Left colon (tissue), 2 donors: ENCODE results near the gene ITGAE. TPM values are rescaled to one million over a fixed set of nuclear protein-coding genes. Genes with fewer than 3 reads are reported as not detected.

Source experiments
- ATAC-seq: fragments of 200-7000 bp; cut with Tn5 transposase; one replicate; pipeline ENCODE4 v1.9.1; 2020; ENCODE audit warnings: mild to moderate bottlenecking, moderate library complexity
- DNase-seq, 2 donors: peaks; one replicate each; pipeline ENCODE4 v3.0.0-alpha.2; 2020
- intact Hi-C, 2 donors: fragments of 100-400 bp; cut with DNase I in 1 of 2; cut with micrococcal nuclease in 1 of 2; formaldehyde crosslinking; loops; one replicate each; pipeline versions ENCODE4 v1.11.2 to v1.14.0; 2022; cut with DNase I, micrococcal nuclease
- total RNA-seq, 2 donors: library from RNA; stranded (reverse); fragmentation: NEBNext Ultra II Directional; extraction: Animal tissue kit (Norgen Biotek cat#: 25700); gene quantifications; one replicate each; pipeline ENCODE4 v1.2.1, GENCODE V29; 2021
- donor health status: DM: no; HTN: no; CAD: no.
- donor health status: DM: yes; HTN: yes; CAD: no.

ITGAE gene
- total RNA-seq, 2 donors from 2014 or later, result 15.6 to 16.2 TPM

- ATAC-seq (peak; percentile 54), DNase-seq (peak in 1 of 2 donors; percentile 70)
- intact Hi-C loops, result no loop called here
Measured at GRCh38 chr17:3827124-3827773, 26.3 kb upstream of the ITGAE start.

- intact Hi-C loops, result no loop called here
- DNase-seq, result no peak
- ATAC-seq, result no peak
Measured at GRCh38 chr17:3826191-3826590, 25.2 kb upstream of the ITGAE start.

- no peak for ATAC-seq
Measured at GRCh38 chr17:3821101-3821500, 20.1 kb upstream of the ITGAE start.

GRCh38 chr17:3818786-3819185 lies 17.8 kb upstream of the ITGAE start:
- DNase-seq, result no peak
- intact Hi-C loops, result no loop called here
- no peak for ATAC-seq

More at GRCh38 chr17:3821101-3821500, 20.1 kb upstream of the ITGAE start:
- intact Hi-C loops, result no loop called here
- no peak for DNase-seq

- intact Hi-C loops, result no loop called here
- DNase-seq, result no peak
- no peak for ATAC-seq
Measured at GRCh38 chr17:3817851-3818605, 17.0 kb upstream of the ITGAE start.

DNA sequence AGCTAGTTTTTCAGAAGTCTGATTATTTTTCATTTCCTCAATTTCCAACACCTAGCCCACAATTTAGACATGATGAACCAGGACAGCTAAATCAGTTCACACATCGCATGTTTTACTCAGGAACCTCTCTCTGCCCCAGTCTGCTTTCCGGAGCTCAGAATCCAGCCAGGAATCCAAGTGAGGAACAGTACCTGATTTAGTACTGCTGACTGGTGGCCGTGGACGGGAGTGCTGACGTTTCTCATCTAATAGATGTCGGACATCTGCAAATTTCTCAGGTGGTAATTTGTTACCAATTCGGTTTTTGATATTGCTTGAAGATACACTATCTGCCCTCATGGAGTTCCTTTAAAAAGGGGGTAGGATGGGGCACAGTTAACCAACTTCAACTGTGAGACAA lies 14.9 kb upstream of the ITGAE start:
- ATAC-seq, result no peak
- no peak for DNase-seq

GRCh38 chr17:3815122-3815521 lies 14.1 kb upstream of the ITGAE start:
- intact Hi-C loops, result no loop called here
- ATAC-seq (no peak), DNase-seq (no peak)

More for the DNA sequence above, 14.9 kb upstream of the ITGAE start:
- intact Hi-C loops, result no loop called here

- DNase-seq, result no peak
- no peak for ATAC-seq
- intact Hi-C loops, result no loop called here
Measured at GRCh38 chr17:3814361-3814760, 13.4 kb upstream of the ITGAE start.

DNA sequence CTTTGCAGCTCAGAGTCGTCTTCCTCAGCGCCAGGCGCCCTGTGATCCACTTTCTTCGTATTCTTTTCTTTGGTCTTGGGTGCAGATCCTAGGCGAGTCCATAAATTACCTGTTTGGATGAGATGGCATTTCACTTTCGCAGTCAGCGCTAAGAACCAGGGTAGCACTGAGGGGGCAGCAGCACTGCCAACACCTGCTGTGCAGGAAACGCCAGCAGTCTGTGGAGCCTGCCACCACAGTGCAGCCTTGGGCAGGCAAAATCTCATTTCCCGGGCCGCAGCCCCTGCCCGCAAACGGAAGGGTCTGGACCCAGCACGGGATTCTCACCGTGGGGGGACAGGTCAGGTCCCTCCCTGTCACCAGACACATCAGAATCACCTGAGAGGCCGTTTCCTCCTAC lies 12.2 kb upstream of the ITGAE start:
- no peak for DNase-seq
- intact Hi-C loops, result no loop called here
- ATAC-seq, result no peak

GRCh38 chr17:3812771-3813170 lies 11.8 kb upstream of the ITGAE start:
- ATAC-seq (no peak), DNase-seq (no peak)
- intact Hi-C loops, result no loop called here

GRCh38 chr17:3812284-3812683 lies 11.3 kb upstream of the ITGAE start:
- DNase-seq (no peak), ATAC-seq (no peak)
- intact Hi-C loops, result no loop called here

GRCh38 chr17:3810019-3810418 lies 9.0 kb upstream of the ITGAE start:
- ATAC-seq, result no peak
- no peak for DNase-seq
- intact Hi-C loops, result no loop called here

- ATAC-seq (no peak), DNase-seq (no peak)
- intact Hi-C loops, result no loop called here
Measured at GRCh38 chr17:3809135-3809534, 8.1 kb upstream of the ITGAE start.

GRCh38 chr17:3808701-3809100 lies 7.7 kb upstream of the ITGAE start:
- intact Hi-C loops, result no loop called here
- DNase-seq (no peak), ATAC-seq (no peak)

- intact Hi-C loops, result no loop called here
Measured at GRCh38 chr17:3805581-3805980, 4.6 kb upstream of the ITGAE start.

DNA sequence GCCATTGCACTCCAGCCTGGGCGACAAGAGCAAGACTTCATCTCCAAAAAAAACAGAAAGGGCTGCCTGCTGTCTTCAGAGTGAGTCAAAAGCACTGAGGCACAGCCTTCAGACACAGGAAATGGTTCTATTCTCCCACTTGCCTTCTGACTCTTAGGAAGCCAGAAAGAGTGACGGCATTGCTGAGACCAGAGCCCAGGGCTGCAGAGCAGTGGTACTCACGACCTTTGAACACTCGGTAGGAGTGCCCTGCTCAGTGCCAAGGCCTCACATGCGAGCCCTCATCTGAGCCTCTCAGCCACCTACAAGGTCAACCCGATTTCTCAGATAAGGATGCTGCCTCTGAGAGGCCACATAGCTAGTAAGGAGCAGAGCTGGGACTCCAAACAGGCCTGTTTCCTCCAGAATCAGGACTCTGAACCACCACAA lies 3.5 kb upstream of the ITGAE start:
- no peak for DNase-seq
- ATAC-seq, result peak; percentile 57
- intact Hi-C loops, result no loop called here

More at GRCh38 chr17:3805581-3805980, 4.6 kb upstream of the ITGAE start:
- DNase-seq (no peak), ATAC-seq (no peak)

- intact Hi-C loops, result no loop called here
- DNase-seq (no peak), ATAC-seq (no peak)
Measured at GRCh38 chr17:3803308-3803640, 2.3 kb upstream of the ITGAE start.

DNA sequence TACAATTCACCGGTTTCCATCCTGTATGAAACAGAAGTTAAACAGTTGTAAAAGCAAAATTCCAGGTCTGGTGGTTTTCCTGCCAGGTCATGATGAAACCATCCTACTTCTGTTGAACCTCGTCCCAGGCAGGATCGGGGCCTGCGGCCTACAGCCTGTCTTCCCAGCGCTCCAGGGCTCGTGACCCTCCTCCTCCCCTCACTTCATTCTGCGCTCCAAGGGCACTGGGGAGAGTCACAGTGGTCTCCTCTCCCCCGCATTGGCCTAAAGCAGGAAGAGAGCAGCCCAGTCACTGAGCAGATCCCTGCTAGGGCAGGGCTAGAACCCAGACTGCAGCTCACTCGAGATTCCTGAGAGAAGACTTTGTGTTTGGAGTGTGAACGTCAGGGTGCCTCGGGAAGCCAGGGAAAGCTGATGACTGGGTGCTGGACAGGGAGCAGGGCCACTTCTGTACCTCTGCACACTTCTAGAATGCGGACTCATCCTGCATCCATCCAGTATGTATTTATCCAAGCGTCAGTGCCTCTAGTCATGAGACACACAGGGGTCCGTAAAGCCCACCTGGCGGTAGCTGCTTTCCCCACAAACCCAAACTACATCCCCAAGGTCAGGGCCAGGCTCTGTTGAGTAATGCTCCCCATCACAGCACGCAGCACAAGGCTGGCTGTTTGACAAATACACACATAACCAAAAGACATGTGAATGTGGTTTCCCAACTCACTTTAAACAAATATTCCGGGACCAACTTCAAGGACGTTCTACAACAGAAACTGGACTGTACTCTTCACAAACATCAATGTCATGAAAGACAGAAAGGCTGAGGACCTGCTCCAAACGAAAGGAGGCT lies 1.7 kb upstream of the ITGAE start:
- ATAC-seq (no peak), DNase-seq (no peak)
- intact Hi-C loops, result no loop called here

DNA sequence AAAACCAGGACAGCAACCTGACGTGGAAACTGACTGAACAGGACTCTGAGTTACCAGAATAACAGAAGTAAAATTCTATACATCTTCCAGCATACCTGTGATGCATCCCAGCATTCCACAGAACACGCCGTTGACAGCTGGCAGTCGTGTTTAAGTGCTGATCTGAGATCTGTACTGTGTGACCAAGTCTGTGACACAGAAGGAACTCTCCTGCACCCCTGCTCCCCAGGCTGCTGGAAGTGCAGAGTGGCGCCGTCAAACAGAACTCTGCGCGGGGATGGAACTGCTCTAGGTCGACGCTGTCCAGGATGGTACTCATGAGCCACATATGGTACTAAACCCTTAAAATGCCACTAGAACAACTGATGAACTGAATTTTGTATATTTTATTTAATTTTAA lies 804 bp upstream of the ITGAE start:
- no peak for ATAC-seq
- no peak for DNase-seq
- intact Hi-C loops, result no loop called here

DNA sequence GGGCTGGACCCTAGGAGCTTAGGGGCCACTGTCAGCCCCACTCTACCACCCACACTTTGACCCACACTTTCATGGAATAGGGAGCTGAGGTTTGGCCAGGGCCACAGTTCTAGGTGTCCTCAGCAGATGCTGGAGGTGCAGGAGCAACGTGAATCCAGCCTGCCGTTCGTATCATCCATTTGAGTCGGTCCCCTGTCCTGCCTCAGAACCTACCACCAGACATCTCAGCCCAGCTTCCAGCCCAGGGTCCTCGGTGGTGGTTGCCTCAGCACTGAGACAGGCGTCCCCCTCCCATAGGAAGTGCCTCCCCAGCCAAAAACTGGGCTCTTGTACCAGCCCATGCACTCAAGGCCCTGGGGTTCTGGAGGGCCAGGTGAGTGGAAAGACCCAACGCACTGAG lies 359 bp upstream of the ITGAE start:
- intact Hi-C loops, result no loop called here
- DNase-seq (no peak), ATAC-seq (no peak)
